Endodermal cell (in vitro differentiated cells): ENCODE data around the gene LSM3. TPM values are rescaled to one million over a fixed set of nuclear protein-coding genes. Genes with fewer than 3 reads are reported as not detected.

Experiments used
- DNase-seq: peaks from one replicate; pipeline ENCODE4 v3.0.0-alpha.2; 2017
- H3K27ac ChIP-seq: 2 replicates; pipeline ENCODE4 v1.5.1; 2013; ENCODE audit warnings: mild to moderate bottlenecking, low read depth, low read length, moderate library complexity
- H3K27me3 ChIP-seq: 2 replicates; pipeline ENCODE4 v1.6.1; 2013; ENCODE audit warnings: mild to moderate bottlenecking, low read length, moderate library complexity; ENCODE audit not compliant: insufficient read depth, control insufficient read depth, poor library complexity, severe bottlenecking
- H3K36me3 ChIP-seq: 2 replicates; pipeline ENCODE4 v1.7.0; 2013; ENCODE audit warnings: mild to moderate bottlenecking, low read length, moderate library complexity; ENCODE audit not compliant: control insufficient read depth, insufficient read depth
- H3K4me1 ChIP-seq: one replicate; pipeline ENCODE4 v1.7.0; 2013; ENCODE audit warnings: low read length; ENCODE audit not compliant: control insufficient read depth, insufficient read depth
- H3K4me3 ChIP-seq: 2 replicates; pipeline ENCODE4 v1.5.1; 2013; ENCODE audit warnings: mild to moderate bottlenecking, low read length, moderate library complexity
- H3K9ac ChIP-seq: 2 replicates; pipeline ENCODE4 v1.6.1; 2013; ENCODE audit warnings: mild to moderate bottlenecking, low read length, moderate library complexity; ENCODE audit not compliant: poor library complexity, severe bottlenecking; ENCODE audit errors: extremely low read depth
- H3K9me3 ChIP-seq: 2 replicates; pipeline ENCODE4 v1.6.1; 2013; ENCODE audit warnings: mild to moderate bottlenecking, low read length, moderate library complexity; ENCODE audit not compliant: control insufficient read depth
- H3K27ac Mint-ChIP-seq: 2 replicates; pipeline ENCODE4 v1.8.0; 2020; ENCODE audit warnings: mixed read lengths
- H3K27me3 Mint-ChIP-seq: 2 replicates; pipeline ENCODE4 v1.8.0; 2021; ENCODE audit warnings: mild to moderate bottlenecking, mixed read lengths; ENCODE audit not compliant: insufficient read depth
- H3K36me3 Mint-ChIP-seq: 2 replicates; pipeline ENCODE4 v1.8.0; 2020; ENCODE audit warnings: low read depth, mixed read lengths
- H3K4me1 Mint-ChIP-seq: 2 replicates; pipeline ENCODE4 v1.8.0; 2020; ENCODE audit warnings: mixed read lengths
- H3K4me3 Mint-ChIP-seq: 2 replicates; pipeline ENCODE4 v1.8.0; 2020; ENCODE audit warnings: mild to moderate bottlenecking, moderate library complexity, mixed read lengths
- H3K9me3 Mint-ChIP-seq: 2 replicates; pipeline ENCODE4 v1.8.0; 2020; ENCODE audit warnings: mild to moderate bottlenecking, mixed read lengths
- WGBS, 2 experiments: methylation state at CpG; one replicate each; pipeline versions ENCODE4 v1.1.5 to v1.1.7; 2013; ENCODE audit warnings: missing lambda C conversion rate in 2 of 2, mixed read lengths in 1 of 2; ENCODE audit not compliant: insufficient coverage in 1 of 2, insufficient read length in 1 of 2; 5-methylcytosine and 5-hydroxymethylcytosine counted together
- total RNA-seq, 2 donors: library from RNA; stranded (reverse); fragmentation: NEBNext Ultra II Directional in 1 of 2; extraction: Animal tissue kit (Norgen Biotek cat#: 25700) in 1 of 2; gene quantifications; 2 replicates in 1 of 2; 3 replicates in 1 of 2; pipeline ENCODE4 v1.2.1, GENCODE V29; 2021
- TF ChIP-seq, protein P1 (sequence below): fragments of 200-600 bp; sonication (generic); conservative IDR thresholded peaks from 2 replicates; pipeline ENCODE4 v1.5.0; 2021; ENCODE audit warnings: antibody characterized with exemption, mild to moderate bottlenecking

Gene LSM3
- total RNA-seq, 2 donors from 2014 or later: 18.1 to 19.7 TPM

DNA sequence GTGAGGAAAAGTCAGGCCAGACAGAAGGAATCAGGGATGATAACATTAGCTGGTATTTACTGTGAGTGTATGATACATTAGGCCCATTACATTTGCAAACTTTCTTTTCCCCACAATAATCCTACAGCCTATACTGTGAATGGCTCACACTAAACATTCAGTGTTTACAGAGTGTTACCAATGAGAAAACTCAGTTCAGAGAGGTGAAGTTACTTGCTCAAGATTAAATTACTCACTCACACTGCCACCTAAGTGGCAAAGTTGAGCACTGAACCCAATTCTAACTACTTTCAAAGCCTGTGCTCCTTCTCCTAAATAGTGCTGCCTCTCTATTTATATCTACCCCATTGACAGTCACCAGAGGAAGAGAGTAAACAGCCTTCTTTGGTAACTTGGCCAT is 8.7 kb upstream of the LSM3 start:
- no peak overlapping the region for H3K27ac ChIP-seq
- no peaks in the 10 kb centered on the region for H3K27me3 Mint-ChIP-seq
- no peaks in the 10 kb centered on the region for H3K27me3 ChIP-seq

DNA sequence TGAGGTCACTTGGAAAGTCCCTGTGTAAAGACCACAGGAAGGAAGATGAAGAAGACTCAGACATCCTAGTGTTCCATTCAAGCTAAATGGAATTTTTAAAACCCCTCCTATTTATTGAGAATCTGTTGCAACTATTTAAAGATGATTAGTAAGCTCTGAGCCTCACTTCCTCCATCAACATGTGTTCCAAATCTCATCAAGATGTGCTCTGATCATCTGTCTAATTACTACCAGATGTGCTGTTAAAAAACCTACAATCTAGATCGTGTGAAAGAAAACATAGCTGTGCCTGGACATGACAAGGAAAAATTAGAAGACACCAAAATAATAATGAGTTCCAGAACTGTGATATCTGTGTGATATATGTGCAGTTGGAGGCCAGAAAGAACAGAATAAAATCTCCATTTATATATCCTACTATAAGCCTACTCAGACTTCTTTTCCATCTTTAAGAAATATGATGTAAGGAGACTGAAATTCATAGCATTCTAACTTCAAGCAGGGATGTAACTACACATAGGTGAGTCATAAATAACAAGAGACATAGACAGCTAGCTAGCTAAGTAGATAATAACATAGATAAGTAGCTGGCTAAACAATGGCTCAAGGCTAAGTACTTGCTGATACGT is 8.0 kb upstream of the LSM3 start:
- peaks cover 18% of the 10 kb centered on the region for H3K4me1 Mint-ChIP-seq
- H3K4me3 Mint-ChIP-seq: no peak overlapping the region
- Histone ChIP-seq H3K4me3 (no peak overlapping the region), H3K36me3 (peaks cover 50% of the 10 kb centered on the region), H3K9ac (no peak overlapping the region), H3K27me3 (no peaks in the 10 kb centered on the region), H3K9me3 (no peaks in the 10 kb centered on the region), H3K27ac (no peak overlapping the region), H3K4me1 (no peaks in the 10 kb centered on the region)
- no peak for DNase-seq
- no peak overlapping the region for H3K27ac Mint-ChIP-seq
- H3K27me3 Mint-ChIP-seq: no peaks in the 10 kb centered on the region
- H3K9me3 Mint-ChIP-seq: no peaks in the 10 kb centered on the region
- H3K36me3 Mint-ChIP-seq: peaks cover 60% of the 10 kb centered on the region
- TF ChIP-seq, protein P1, sequence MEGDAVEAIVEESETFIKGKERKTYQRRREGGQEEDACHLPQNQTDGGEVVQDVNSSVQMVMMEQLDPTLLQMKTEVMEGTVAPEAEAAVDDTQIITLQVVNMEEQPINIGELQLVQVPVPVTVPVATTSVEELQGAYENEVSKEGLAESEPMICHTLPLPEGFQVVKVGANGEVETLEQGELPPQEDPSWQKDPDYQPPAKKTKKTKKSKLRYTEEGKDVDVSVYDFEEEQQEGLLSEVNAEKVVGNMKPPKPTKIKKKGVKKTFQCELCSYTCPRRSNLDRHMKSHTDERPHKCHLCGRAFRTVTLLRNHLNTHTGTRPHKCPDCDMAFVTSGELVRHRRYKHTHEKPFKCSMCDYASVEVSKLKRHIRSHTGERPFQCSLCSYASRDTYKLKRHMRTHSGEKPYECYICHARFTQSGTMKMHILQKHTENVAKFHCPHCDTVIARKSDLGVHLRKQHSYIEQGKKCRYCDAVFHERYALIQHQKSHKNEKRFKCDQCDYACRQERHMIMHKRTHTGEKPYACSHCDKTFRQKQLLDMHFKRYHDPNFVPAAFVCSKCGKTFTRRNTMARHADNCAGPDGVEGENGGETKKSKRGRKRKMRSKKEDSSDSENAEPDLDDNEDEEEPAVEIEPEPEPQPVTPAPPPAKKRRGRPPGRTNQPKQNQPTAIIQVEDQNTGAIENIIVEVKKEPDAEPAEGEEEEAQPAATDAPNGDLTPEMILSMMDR: no peak
- WGBS, 2 experiments: 80 to 90% methylated on average over 1 to 2 of the region's 2 CpGs

More for the DNA sequence above, 8.7 kb upstream of the LSM3 start:
- no peak for DNase-seq
- H3K4me3 Mint-ChIP-seq: no peak overlapping the region
- Histone ChIP-seq H3K9me3 (no peaks in the 10 kb centered on the region), H3K4me3 (no peak overlapping the region), H3K4me1 (no peaks in the 10 kb centered on the region), H3K36me3 (peaks cover 56% of the 10 kb centered on the region), H3K9ac (no peak overlapping the region)
- TF ChIP-seq, protein P1: no peak
- no peaks in the 10 kb centered on the region for H3K9me3 Mint-ChIP-seq
- peaks cover 66% of the 10 kb centered on the region for H3K36me3 Mint-ChIP-seq
- peaks cover 11% of the 10 kb centered on the region for H3K4me1 Mint-ChIP-seq
- H3K27ac Mint-ChIP-seq: no peak overlapping the region

DNA sequence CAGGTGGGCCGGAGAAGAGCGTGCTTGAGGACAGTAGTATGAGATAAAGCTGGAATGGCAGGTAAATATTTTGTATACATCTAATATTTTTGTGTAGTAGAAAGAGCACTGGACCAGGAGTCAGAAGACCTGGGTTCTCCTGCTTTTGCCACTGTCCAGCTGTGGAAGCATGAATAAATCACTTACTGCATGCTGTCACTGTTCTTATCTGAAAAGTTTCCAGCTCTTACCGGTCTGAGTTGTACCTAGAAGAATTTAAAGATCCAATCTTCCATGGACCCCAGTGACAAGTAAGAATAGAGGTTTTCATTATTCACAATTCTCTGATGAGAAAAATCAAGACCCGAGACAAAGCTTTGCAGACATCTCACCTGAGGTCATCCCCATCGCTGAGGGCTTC is 6.1 kb upstream of the LSM3 start:
- Histone ChIP-seq H3K9ac (no peak overlapping the region), H3K36me3 (peaks cover 40% of the 10 kb centered on the region), H3K4me1 (no peaks in the 10 kb centered on the region), H3K4me3 (no peak overlapping the region), H3K27me3 (no peaks in the 10 kb centered on the region), H3K27ac (no peak overlapping the region), H3K9me3 (no peaks in the 10 kb centered on the region)
- TF ChIP-seq, protein P1: no peak
- no peaks in the 10 kb centered on the region for H3K27me3 Mint-ChIP-seq
- no peaks in the 10 kb centered on the region for H3K9me3 Mint-ChIP-seq
- DNase-seq: no peak
- H3K4me3 Mint-ChIP-seq: no peak overlapping the region
- WGBS, 2 experiments: 96% methylated on average over 5 of the region's 5 CpGs
- H3K4me1 Mint-ChIP-seq: peaks cover 28% of the 10 kb centered on the region
- H3K36me3 Mint-ChIP-seq: peaks cover 42% of the 10 kb centered on the region
- no peak overlapping the region for H3K27ac Mint-ChIP-seq
